Colonic mucosa (tissue), 4 donors: Measurements from ENCODE around the gene NKTR. TPM values are rescaled to one million over a fixed set of nuclear protein-coding genes. Genes with fewer than 3 reads are reported as not detected.

Source experiments
- DNase-seq: peaks from one replicate; pipeline ENCODE4 v3.0.0-alpha.2; 2020
- H3K27ac ChIP-seq: fragments of 200-600 bp; one replicate; pipeline ENCODE4 v1.8.0; 2021
- H3K27me3 ChIP-seq: fragments of 200-600 bp; one replicate; pipeline ENCODE4 v1.8.0; 2021
- H3K36me3 ChIP-seq: fragments of 200-600 bp; one replicate; pipeline ENCODE4 v1.8.0; 2021
- H3K4me1 ChIP-seq: fragments of 200-600 bp; one replicate; pipeline ENCODE4 v1.8.0; 2021; ENCODE audit warnings: mild to moderate bottlenecking
- H3K4me3 ChIP-seq: fragments of 200-600 bp; one replicate; pipeline ENCODE4 v1.8.0; 2021
- H3K9ac ChIP-seq, 2 donors: one replicate each; pipeline ENCODE4 v1.7.0; 2013; ENCODE audit warnings: control low read depth in 2 of 2, low read depth in 2 of 2, low read length in 2 of 2
- H3K9me3 ChIP-seq: fragments of 200-600 bp; one replicate; pipeline ENCODE4 v1.8.0; 2021
- intact Hi-C: fragments of 100-400 bp; cut with DNase I; formaldehyde crosslinking; loops from one replicate; pipeline ENCODE4 v1.14.1; 2022
- total RNA-seq, 2 donors: library from RNA; stranded (reverse); fragmentation: NEBNext Ultra II Directional in 1 of 2; extraction: Animal tissue kit (Norgen Biotek cat#: 25700) in 1 of 2; gene quantifications; one replicate each; pipeline ENCODE4 v1.2.1, GENCODE V29; 2021
- TF ChIP-seq, protein P1 (sequence below): fragments of 200-600 bp; IDR thresholded peaks from one replicate; pipeline ENCODE4 v1.8.0; 2022; ENCODE audit warnings: antibody characterized with exemption, mild to moderate bottlenecking
- donor health status: healthy.
- donor health status: DM: no; HTN: no; CAD: no.
- donor health status: DM: no; HTN: no; CAD: no.

Gene NKTR
- total RNA-seq, 2 donors from 2014 or later, result 47.5 to 48.2 TPM

GRCh38 chr3:42691816-42692666 is 91.6 kb downstream of the NKTR start:
- Histone ChIP-seq H3K36me3 (no peaks in the 10 kb centered on the region), H3K9me3 (no peaks in the 10 kb centered on the region), H3K27me3 (no peaks in the 10 kb centered on the region), H3K27ac (no peak overlapping the region), H3K9ac (no peak overlapping the region), H3K4me1 (no peaks in the 10 kb centered on the region), H3K4me3 (no peak overlapping the region)
- TF ChIP-seq, protein P1, sequence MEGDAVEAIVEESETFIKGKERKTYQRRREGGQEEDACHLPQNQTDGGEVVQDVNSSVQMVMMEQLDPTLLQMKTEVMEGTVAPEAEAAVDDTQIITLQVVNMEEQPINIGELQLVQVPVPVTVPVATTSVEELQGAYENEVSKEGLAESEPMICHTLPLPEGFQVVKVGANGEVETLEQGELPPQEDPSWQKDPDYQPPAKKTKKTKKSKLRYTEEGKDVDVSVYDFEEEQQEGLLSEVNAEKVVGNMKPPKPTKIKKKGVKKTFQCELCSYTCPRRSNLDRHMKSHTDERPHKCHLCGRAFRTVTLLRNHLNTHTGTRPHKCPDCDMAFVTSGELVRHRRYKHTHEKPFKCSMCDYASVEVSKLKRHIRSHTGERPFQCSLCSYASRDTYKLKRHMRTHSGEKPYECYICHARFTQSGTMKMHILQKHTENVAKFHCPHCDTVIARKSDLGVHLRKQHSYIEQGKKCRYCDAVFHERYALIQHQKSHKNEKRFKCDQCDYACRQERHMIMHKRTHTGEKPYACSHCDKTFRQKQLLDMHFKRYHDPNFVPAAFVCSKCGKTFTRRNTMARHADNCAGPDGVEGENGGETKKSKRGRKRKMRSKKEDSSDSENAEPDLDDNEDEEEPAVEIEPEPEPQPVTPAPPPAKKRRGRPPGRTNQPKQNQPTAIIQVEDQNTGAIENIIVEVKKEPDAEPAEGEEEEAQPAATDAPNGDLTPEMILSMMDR, result no peak
- intact Hi-C loops, result no loop called here
- no peak for DNase-seq

GRCh38 chr3:42692667-42693529 is 92.4 kb downstream of the NKTR start:
- TF ChIP-seq, protein P1, result no peak
- H3K9ac ChIP-seq, result no peak overlapping the region
- H3K27ac ChIP-seq, result no peak overlapping the region
- DNase-seq, result no peak
- no peak overlapping the region for H3K4me3 ChIP-seq
- H3K9me3 ChIP-seq, result no peaks in the 10 kb centered on the region
- intact Hi-C loops, result no loop called here
- H3K27me3 ChIP-seq, result no peaks in the 10 kb centered on the region
- no peaks in the 10 kb centered on the region for H3K4me1 ChIP-seq
- no peaks in the 10 kb centered on the region for H3K36me3 ChIP-seq

GRCh38 chr3:42693530-42693930 is 93.0 kb downstream of the NKTR start:
- H3K4me3 ChIP-seq, result no peak overlapping the region
- H3K27ac ChIP-seq, result no peak overlapping the region
- no peak overlapping the region for H3K9ac ChIP-seq
- DNase-seq, result no peak
- intact Hi-C loops, result no loop called here
- no peaks in the 10 kb centered on the region for H3K27me3 ChIP-seq
- H3K4me1 ChIP-seq, result no peaks in the 10 kb centered on the region
- TF ChIP-seq, protein P1, result no peak
- H3K36me3 ChIP-seq, result no peaks in the 10 kb centered on the region
- H3K9me3 ChIP-seq, result no peaks in the 10 kb centered on the region

DNA sequence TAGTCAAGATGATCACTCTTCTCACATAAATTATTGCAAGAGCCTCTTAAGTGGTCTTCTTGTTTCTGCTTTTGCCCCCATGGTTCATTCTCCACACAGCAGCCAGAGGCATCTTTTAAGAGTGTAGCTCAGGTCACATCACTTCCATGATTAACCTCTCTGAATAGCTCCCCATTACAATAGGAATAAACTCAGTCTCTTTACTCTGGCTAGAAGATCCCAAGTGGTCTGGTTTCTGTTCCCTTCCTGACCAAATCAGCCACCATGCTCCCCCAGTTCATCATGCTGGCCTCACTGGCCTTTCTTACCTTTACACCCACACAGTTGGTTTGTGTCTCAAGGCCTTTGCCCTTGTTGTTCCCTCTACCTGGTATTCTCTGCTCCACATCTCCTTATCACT is 93.9 kb downstream of the NKTR start:
- H3K4me1 ChIP-seq, result no peaks in the 10 kb centered on the region
- TF ChIP-seq, protein P1, result no peak
- intact Hi-C loops, result no loop called here

GRCh38 chr3:42696356-42697288 is 96.1 kb downstream of the NKTR start:
- TF ChIP-seq, protein P1, result no peak
- no peak for DNase-seq
- intact Hi-C loops, result no loop called here
- Histone ChIP-seq H3K9me3 (no peaks in the 10 kb centered on the region), H3K4me3 (no peak overlapping the region), H3K27me3 (no peaks in the 10 kb centered on the region), H3K27ac (no peak overlapping the region), H3K4me1 (no peaks in the 10 kb centered on the region), H3K36me3 (no peaks in the 10 kb centered on the region), H3K9ac (no peak overlapping the region)

More for the DNA sequence above, 93.9 kb downstream of the NKTR start:
- no peak overlapping the region for H3K4me3 ChIP-seq
- no peaks in the 10 kb centered on the region for H3K36me3 ChIP-seq
- no peak overlapping the region for H3K27ac ChIP-seq
- no peaks in the 10 kb centered on the region for H3K9me3 ChIP-seq
- no peak for DNase-seq
- no peaks in the 10 kb centered on the region for H3K27me3 ChIP-seq
- no peak overlapping the region for H3K9ac ChIP-seq
